ENCODE results near the gene OR4C6.

DNA sequence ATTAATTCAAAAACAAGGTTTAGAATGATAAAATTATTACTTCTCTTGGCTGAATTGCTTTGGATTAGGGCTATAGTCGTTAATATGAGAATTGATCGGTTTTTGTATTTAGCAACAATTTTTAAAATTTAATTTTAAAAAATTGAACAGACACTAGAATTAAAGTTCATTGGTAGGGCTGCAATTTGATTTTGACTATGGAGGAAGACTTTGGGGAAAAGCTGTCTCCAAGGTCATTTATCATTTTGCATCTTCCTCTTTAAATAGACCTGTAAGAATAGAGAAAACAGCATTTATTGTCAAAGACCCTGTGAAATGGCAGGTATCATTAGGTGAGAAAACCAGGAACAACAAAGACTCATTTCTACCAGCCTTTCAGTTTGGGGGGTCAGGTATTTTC lies 14.0 kb upstream of the OR4C6 start, which contains the start of gene OR4S2:
- TF ChIP-seq, protein P1, sequence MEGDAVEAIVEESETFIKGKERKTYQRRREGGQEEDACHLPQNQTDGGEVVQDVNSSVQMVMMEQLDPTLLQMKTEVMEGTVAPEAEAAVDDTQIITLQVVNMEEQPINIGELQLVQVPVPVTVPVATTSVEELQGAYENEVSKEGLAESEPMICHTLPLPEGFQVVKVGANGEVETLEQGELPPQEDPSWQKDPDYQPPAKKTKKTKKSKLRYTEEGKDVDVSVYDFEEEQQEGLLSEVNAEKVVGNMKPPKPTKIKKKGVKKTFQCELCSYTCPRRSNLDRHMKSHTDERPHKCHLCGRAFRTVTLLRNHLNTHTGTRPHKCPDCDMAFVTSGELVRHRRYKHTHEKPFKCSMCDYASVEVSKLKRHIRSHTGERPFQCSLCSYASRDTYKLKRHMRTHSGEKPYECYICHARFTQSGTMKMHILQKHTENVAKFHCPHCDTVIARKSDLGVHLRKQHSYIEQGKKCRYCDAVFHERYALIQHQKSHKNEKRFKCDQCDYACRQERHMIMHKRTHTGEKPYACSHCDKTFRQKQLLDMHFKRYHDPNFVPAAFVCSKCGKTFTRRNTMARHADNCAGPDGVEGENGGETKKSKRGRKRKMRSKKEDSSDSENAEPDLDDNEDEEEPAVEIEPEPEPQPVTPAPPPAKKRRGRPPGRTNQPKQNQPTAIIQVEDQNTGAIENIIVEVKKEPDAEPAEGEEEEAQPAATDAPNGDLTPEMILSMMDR (IDR thresholded peaks at IDR 0.05; ENCODE audit: insufficient read depth, low read length, poor library complexity, severe bottlenecking): no peak
- no peak for TF ChIP-seq EZH2phosphoT487 (conservative IDR thresholded peaks at IDR 0.05; ENCODE audit: low read length)
